Left hindlimb (tissue), 1 donor: Measurements from ENCODE around the gene ADAMTS16.
A peak's percentile ranks its signal among the peaks of the same experiment; 100 is the strongest.

ENCODE experiments used
- DNase-seq: peaks from one replicate; pipeline ENCODE4 v3.0.0-alpha.2; 2018

Gene ADAMTS16

DNA sequence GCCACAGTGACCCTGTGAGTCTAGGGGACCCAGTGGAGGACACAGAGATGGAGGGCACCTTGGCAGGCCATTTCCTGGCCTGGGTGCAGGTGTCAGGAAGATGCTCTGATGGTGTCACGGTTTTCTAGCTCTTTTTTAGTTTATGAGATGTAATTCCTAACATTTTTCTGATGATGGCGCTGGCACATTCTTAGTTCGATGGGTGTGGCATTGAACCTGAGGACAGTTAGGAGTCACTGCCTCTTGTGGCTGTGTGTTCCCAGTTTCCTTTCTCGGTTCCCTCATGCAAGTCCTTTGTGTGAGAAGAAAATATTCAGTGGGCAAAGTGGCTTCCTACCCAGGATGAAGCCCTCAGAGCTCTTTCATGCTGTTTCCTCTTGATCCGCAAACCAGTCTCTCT lies 152.9 kb downstream of the ADAMTS16 start:
- DNase-seq = no peak

GRCh38 chr5:5294429-5294828 lies 154.3 kb downstream of the ADAMTS16 start:
- no peak for DNase-seq

GRCh38 chr5:5295351-5295750 lies 155.2 kb downstream of the ADAMTS16 start:
- no peak for DNase-seq

DNA sequence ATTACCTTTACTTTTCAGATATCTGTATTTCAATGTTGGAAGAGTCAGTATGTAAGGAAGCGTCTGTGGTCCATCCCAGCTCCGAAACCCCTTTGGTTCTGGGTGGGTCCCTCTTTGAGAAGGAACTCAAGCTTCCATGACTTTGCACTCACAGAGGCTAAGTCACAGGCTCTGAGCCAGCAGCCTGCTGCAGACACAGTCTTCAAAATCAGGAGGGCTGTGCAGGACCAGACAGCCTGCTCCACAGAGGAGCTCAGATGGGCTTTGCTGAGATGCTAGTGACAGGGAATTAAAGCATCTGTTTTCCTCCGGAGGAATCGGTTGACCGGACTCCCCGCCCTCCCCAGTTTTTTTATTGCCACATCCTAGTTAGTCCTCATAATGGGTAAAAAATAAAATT lies 155.9 kb downstream of the ADAMTS16 start:
- no peak for DNase-seq

GRCh38 chr5:5297432-5298067 lies 157.4 kb downstream of the ADAMTS16 start:
- no peak for DNase-seq

DNA sequence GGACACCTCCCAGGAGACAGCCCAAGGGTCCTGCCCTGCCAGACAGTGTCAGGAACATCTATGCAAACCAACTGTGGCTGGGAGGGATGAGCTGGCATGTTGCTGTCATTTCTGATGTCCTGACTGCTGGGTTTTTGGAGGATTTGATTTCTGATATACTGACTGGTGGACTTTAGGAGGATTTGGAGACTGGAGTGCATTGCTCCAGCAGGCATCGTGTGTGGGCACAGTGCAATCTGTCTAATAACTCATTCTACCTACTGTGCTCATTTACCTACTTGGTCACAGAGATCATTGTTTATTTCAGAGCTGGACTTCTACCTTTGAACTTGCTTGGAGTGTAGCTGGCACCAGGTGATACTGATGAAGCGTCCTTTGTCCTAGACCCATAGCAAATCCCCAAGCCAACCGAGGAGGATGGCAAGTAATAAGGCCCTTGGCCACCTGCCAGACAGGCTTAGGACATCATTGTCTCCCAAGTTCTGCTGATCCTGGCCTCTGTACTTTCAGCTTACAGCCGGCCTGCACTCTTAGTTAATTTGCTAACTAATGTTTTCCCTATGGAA lies 158.0 kb downstream of the ADAMTS16 start:
- no peak for DNase-seq

- DNase-seq = no peak
These were observed 158.9 kb downstream of the ADAMTS16 start for GRCh38 chr5:5298841-5299541.

DNA sequence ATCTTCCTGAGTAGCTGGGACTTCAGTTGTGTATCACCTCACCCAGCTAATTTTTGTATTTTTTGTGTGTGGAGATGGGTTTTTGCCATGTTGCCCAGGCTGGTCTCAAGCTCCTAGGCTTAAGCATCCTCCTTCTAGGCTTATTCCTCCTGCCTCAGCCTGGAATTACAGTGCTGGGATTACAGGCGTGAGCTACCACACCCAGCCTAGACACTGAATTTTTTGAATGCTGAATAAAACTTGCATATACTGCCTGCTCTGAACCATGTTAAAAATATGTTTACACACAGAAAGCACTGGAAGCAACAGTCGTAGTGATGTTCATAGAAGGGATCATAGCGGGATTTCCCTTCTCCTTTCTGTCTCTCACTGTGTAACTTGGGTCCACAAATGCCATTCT lies 161.0 kb downstream of the ADAMTS16 start:
- DNase-seq = no peak

GRCh38 chr5:5302201-5302600 lies 162.1 kb downstream of the ADAMTS16 start:
- DNase-seq = no peak

DNA sequence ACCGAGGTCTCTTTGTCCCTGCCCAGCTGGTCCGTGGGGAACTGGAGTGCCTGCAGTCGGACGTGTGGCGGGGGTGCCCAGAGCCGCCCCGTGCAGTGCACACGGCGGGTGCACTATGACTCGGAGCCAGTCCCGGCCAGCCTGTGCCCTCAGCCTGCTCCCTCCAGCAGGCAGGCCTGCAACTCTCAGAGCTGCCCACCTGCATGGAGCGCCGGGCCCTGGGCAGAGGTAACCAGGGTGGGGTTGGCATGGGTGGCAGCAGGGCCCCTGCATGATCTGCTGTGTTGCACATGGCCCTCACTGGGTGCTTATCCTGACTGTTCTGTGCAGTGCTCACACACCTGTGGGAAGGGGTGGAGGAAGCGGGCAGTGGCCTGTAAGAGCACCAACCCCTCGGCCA lies 163.1 kb downstream of the ADAMTS16 start:
- DNase-seq = no peak

DNA sequence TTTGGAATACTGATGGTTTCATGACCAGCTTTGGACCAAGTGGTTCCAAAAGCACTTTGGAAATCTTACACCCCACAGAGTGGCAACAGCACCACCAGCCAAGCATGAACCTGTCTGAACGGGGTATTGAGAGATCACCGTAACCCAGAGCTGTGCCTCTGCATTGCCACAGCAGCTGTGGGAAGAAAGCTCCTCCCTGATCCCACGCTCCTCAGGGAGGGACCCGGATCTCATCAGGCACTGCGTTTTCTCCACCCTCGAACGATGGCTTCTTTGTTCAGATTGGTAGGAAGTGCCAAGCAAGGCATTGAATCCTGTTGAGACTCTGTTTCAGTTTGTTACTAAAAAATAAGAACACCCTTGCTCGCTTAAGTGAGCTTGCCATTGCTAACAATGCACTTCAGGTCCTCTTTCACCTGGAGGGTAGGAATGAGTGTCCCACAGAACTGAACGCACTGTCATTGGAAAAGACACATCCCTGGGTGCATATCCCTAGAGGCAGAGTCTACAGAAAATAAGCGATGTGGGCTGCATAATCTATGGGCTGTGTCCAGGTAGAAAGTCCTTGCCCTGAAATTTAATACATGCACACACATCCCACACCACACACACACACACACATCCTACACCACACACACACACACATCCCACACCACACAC lies 164.4 kb downstream of the ADAMTS16 start:
- no peak for DNase-seq

DNA sequence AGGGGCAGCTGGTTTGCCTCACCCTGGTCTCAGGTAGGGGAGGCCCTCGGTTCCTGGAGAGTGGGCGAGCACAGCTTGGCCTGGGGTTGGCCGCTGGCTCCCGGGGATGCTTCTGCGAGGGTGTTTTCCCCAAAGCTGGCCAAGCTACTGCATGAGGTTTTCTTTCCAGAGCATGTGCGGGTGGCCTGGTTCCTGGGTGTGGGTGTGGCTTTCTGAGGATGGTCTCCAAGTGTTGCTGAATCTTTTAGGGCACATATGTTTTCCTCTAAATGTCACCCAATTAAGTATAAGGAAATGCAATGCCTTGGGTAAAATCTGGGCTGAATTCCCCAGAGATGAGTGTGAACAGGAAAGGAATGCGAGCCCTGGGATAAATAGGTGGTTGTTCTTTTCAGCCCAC lies 166.6 kb downstream of the ADAMTS16 start:
- DNase-seq = peak; percentile 50

DNA sequence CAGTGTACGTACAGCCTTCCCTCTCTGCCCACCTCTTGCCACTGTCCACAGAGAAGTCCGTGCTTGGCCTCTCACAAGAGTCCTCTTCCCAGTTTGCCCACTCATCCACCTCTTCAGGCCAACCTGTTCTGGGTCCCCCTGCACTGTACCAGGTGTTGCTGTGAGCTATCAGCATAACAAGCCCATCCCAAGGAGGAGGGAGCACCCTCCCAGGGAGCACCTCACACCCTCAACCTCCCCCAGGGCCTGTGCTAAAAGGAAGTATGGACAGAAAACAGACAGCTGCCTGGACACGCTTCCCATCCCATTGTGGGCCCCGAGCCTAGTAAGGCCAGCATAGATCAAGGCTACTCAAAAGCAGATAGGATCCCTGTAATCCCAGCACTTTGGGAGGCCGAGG lies 168.2 kb downstream of the ADAMTS16 start:
- no peak for DNase-seq

DNA sequence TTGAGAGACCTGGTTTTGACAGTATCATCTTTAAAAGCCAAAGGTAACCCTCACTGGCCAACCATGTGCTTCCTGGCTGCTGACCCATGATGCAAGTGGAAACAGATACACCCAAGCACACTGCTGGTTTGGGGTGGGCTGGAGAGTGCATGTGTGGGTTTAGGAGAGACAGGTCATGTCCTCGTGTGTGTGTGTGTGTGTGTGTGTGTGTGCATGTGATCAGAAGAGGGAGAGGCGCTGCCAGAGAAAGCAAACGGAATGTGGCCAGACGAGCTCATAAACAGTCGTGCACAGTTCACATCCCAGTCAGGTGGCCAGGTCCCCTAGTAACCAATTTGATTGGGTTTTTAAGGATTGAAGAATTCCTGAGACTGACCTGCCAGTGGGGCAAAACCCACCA lies 169.5 kb downstream of the ADAMTS16 start:
- DNase-seq = no peak

DNA sequence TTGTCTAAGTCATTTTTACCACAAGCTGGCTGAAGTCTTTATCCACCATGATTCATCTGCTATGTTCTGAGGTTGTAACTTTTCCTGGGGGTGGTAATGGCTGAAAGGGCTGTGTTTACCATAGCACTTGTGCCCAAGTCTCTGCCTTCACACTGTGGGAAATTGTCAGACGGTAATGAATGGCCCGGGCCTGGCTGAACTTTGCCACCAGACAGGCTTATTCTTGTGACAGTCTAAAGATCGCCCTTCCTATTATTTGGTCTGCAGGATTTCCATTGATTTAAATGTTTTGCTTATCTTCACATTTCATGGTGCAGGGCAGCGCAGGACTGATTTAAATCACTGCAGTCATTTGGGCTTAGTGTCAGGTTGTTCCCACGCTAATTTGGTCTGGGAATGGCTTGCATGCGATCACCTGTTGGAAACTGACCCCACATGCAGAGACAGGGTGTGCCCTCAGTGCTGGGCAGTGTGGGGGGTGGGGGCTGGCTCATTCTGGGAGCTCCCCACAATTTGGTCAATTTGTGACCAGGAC lies 173.0 kb downstream of the ADAMTS16 start:
- no peak for DNase-seq

GRCh38 chr5:5314166-5314565 lies 174.0 kb downstream of the ADAMTS16 start:
- no peak for DNase-seq

DNA sequence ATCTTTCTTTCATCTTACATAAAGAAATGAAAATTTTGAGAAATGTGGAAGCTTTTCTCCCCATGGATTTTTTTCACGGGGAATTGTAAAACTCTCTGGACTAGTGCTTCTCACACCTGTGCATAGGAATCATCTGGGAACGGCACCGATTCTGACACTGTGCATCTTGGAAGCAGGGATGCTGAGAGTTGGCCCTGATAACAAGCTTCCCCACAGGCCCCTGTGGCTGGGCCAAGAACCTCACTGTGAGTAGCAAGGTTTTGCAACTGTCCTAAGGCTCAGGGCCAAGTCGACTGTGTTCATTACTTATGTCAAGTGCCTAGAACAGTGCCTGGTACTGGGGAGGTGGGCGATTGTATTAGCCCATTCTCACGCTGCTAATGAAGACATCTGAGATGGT lies 174.5 kb downstream of the ADAMTS16 start:
- no peak for DNase-seq

GRCh38 chr5:5315068-5315980 lies 175.2 kb downstream of the ADAMTS16 start:
- no peak for DNase-seq

- DNase-seq = no peak
These were observed 176.2 kb downstream of the ADAMTS16 start for GRCh38 chr5:5316334-5316733.

DNA sequence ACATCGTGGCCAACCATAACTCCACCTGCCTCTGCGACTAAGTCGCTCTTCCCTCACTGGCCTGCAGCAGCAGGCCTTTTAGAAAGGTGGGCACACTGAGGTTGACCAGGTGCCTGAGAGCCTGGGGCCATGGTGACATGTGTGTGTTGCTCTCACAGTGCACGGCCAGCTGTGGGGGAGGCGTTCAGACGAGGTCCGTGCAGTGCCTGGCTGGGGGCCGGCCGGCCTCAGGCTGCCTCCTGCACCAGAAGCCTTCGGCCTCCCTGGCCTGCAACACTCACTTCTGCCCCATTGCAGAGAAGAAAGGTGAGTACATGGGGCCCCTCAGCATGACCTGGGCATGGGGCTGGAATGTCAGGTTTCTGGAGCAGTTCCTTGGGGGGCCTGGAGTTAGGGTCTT lies 177.8 kb downstream of the ADAMTS16 start:
- DNase-seq = no peak

GRCh38 chr5:5318426-5319190 lies 178.5 kb downstream of the ADAMTS16 start:
- no peak for DNase-seq
